IgD-negative memory B cell (primary cell): ENCODE measurements around the gene RAPH1. TPM values are rescaled to one million over a fixed set of nuclear protein-coding genes. Genes with fewer than 3 reads are reported as not detected.

Source experiments
- H3K27ac Mint-ChIP-seq, 3 donors: one replicate each; pipeline ENCODE4 v1.8.0; 2020 to 2022; ENCODE audit warnings: mild to moderate bottlenecking in 3 of 3, mixed read lengths in 3 of 3, moderate library complexity in 1 of 3
- H3K27me3 Mint-ChIP-seq: one replicate; pipeline ENCODE4 v1.8.0; 2021; ENCODE audit warnings: mixed read lengths
- H3K36me3 Mint-ChIP-seq: one replicate; pipeline ENCODE4 v1.8.0; 2020; ENCODE audit warnings: mild to moderate bottlenecking, mixed read lengths
- H3K4me1 Mint-ChIP-seq, 3 donors: one replicate each; pipeline ENCODE4 v1.8.0; 2020 to 2022; ENCODE audit warnings: mixed read lengths in 3 of 3, mild to moderate bottlenecking in 1 of 3
- H3K4me3 Mint-ChIP-seq, 4 donors: one replicate each; pipeline ENCODE4 v1.8.0; 2020 to 2022; ENCODE audit warnings: mild to moderate bottlenecking in 4 of 4, mixed read lengths in 4 of 4, moderate library complexity in 3 of 4
- H3K9me3 Mint-ChIP-seq, 3 donors: one replicate each; pipeline ENCODE4 v1.8.0; 2020 to 2021; ENCODE audit warnings: mixed read lengths in 3 of 3, mild to moderate bottlenecking in 1 of 3
- polyA plus RNA-seq: library from polyadenylated mRNA; unstranded; fragments of 300-500 nt; fragmentation: Illumina TruSeq; gene quantifications from one replicate; pipeline ENCODE4 v1.2.3, GENCODE V29; 2021

RAPH1 gene
- polyA plus RNA-seq, 1 donor from 2014 or later: not detected

GRCh38 chr2:203484266-203485112 is 50.6 kb downstream of the RAPH1 start:
- peaks cover 6% of the 10 kb centered on the region for H3K27me3 Mint-ChIP-seq
- H3K9me3 Mint-ChIP-seq: peaks cover 0 to 2% (median 0%) of the 10 kb centered on the region in 3 donors
- H3K4me3 Mint-ChIP-seq: no peak overlapping the region
- no peak overlapping the region for H3K27ac Mint-ChIP-seq
- H3K4me1 Mint-ChIP-seq: peaks cover 0 to 2% (median 1%) of the 10 kb centered on the region in 3 donors
- H3K36me3 Mint-ChIP-seq: peaks cover 2% of the 10 kb centered on the region

GRCh38 chr2:203480623-203481022 is 54.5 kb downstream of the RAPH1 start:
- Mint-ChIP-seq H3K36me3 (no peaks in the 10 kb centered on the region), H3K27ac (no peak overlapping the region), H3K4me3 (no peak overlapping the region), H3K9me3 (no peaks in the 10 kb centered on the region), H3K27me3 (peaks cover 1% of the 10 kb centered on the region), H3K4me1 (peaks cover 0 to 3% (median 2%) of the 10 kb centered on the region in 3 donors)

GRCh38 chr2:203476881-203477280 is 58.2 kb downstream of the RAPH1 start:
- H3K4me1 Mint-ChIP-seq: peaks cover 0 to 2% (median 0%) of the 10 kb centered on the region in 3 donors
- no peak overlapping the region for H3K4me3 Mint-ChIP-seq
- H3K36me3 Mint-ChIP-seq: no peaks in the 10 kb centered on the region
- peaks cover 3% of the 10 kb centered on the region for H3K27me3 Mint-ChIP-seq
- H3K9me3 Mint-ChIP-seq: no peaks in the 10 kb centered on the region
- H3K27ac Mint-ChIP-seq: no peak overlapping the region

- Mint-ChIP-seq H3K27me3 (peaks cover 12% of the 10 kb centered on the region), H3K36me3 (no peaks in the 10 kb centered on the region)
Measured at GRCh38 chr2:203471323-203471722, 63.8 kb downstream of the RAPH1 start.

GRCh38 chr2:203470371-203470770 is 64.7 kb downstream of the RAPH1 start:
- Mint-ChIP-seq H3K4me3 (no peak overlapping the region), H3K27ac (no peak overlapping the region), H3K27me3 (peaks cover 15% of the 10 kb centered on the region), H3K9me3 (no peaks in the 10 kb centered on the region), H3K36me3 (no peaks in the 10 kb centered on the region), H3K4me1 (no peaks in the 10 kb centered on the region)

More at GRCh38 chr2:203471323-203471722, 63.8 kb downstream of the RAPH1 start:
- Mint-ChIP-seq H3K27ac (no peak overlapping the region), H3K4me1 (no peaks in the 10 kb centered on the region), H3K9me3 (no peaks in the 10 kb centered on the region), H3K4me3 (no peak overlapping the region)

GRCh38 chr2:203469546-203469945 is 65.6 kb downstream of the RAPH1 start:
- Mint-ChIP-seq H3K27ac (no peak overlapping the region), H3K4me1 (no peaks in the 10 kb centered on the region), H3K27me3 (peaks cover 17% of the 10 kb centered on the region), H3K4me3 (no peak overlapping the region), H3K9me3 (no peaks in the 10 kb centered on the region), H3K36me3 (no peaks in the 10 kb centered on the region)

- Mint-ChIP-seq H3K27ac (no peak overlapping the region), H3K4me3 (no peak overlapping the region), H3K36me3 (no peaks in the 10 kb centered on the region), H3K27me3 (peaks cover 11% of the 10 kb centered on the region), H3K4me1 (peaks cover 0 to 2% (median 0%) of the 10 kb centered on the region in 3 donors), H3K9me3 (no peaks in the 10 kb centered on the region)
Measured at GRCh38 chr2:203463266-203463678, 71.8 kb downstream of the RAPH1 start.

GRCh38 chr2:203462308-203462707 is 72.8 kb downstream of the RAPH1 start:
- Mint-ChIP-seq H3K9me3 (no peaks in the 10 kb centered on the region), H3K4me3 (no peak overlapping the region), H3K36me3 (no peaks in the 10 kb centered on the region), H3K27me3 (peaks cover 12% of the 10 kb centered on the region), H3K4me1 (peaks cover 0 to 2% (median 0%) of the 10 kb centered on the region in 3 donors), H3K27ac (no peak overlapping the region)

- H3K9me3 Mint-ChIP-seq: no peaks in the 10 kb centered on the region
- peaks cover 0 to 2% (median 0%) of the 10 kb centered on the region in 3 donors for H3K4me1 Mint-ChIP-seq
- no peak overlapping the region for H3K4me3 Mint-ChIP-seq
- H3K27ac Mint-ChIP-seq: no peak overlapping the region
- no peaks in the 10 kb centered on the region for H3K36me3 Mint-ChIP-seq
- H3K27me3 Mint-ChIP-seq: peaks cover 12% of the 10 kb centered on the region
Measured at GRCh38 chr2:203461746-203462145, 73.4 kb downstream of the RAPH1 start.

- Mint-ChIP-seq H3K27ac (no peak overlapping the region), H3K4me1 (peaks cover 0 to 3% (median 0%) of the 10 kb centered on the region in 3 donors), H3K9me3 (no peaks in the 10 kb centered on the region), H3K36me3 (no peaks in the 10 kb centered on the region), H3K27me3 (peaks cover 1% of the 10 kb centered on the region), H3K4me3 (no peak overlapping the region)
Measured at GRCh38 chr2:203455209-203455608, 79.9 kb downstream of the RAPH1 start.

GRCh38 chr2:203453858-203454451 is 81.1 kb downstream of the RAPH1 start:
- Mint-ChIP-seq H3K4me3 (no peak overlapping the region), H3K27me3 (peaks cover 1% of the 10 kb centered on the region), H3K4me1 (peaks cover 0 to 3% (median 0%) of the 10 kb centered on the region in 3 donors), H3K36me3 (no peaks in the 10 kb centered on the region), H3K9me3 (no peaks in the 10 kb centered on the region), H3K27ac (no peak overlapping the region)

- H3K27ac Mint-ChIP-seq: no peak overlapping the region
- no peaks in the 10 kb centered on the region for H3K9me3 Mint-ChIP-seq
- no peak overlapping the region for H3K4me3 Mint-ChIP-seq
- no peaks in the 10 kb centered on the region for H3K27me3 Mint-ChIP-seq
- H3K4me1 Mint-ChIP-seq: peaks cover 0 to 3% (median 0%) of the 10 kb centered on the region in 3 donors
- no peaks in the 10 kb centered on the region for H3K36me3 Mint-ChIP-seq
Measured at GRCh38 chr2:203451689-203452088, 83.4 kb downstream of the RAPH1 start.

- Mint-ChIP-seq H3K36me3 (no peaks in the 10 kb centered on the region), H3K4me3 (no peak overlapping the region), H3K27me3 (no peaks in the 10 kb centered on the region), H3K4me1 (peaks cover 0 to 3% (median 0%) of the 10 kb centered on the region in 3 donors), H3K27ac (no peak overlapping the region), H3K9me3 (no peaks in the 10 kb centered on the region)
Measured at GRCh38 chr2:203451011-203451410, 84.1 kb downstream of the RAPH1 start.

GRCh38 chr2:203450561-203450960 is 84.5 kb downstream of the RAPH1 start:
- no peak overlapping the region for H3K4me3 Mint-ChIP-seq
- H3K27me3 Mint-ChIP-seq: peaks cover under 1% of the 10 kb centered on the region
- no peaks in the 10 kb centered on the region for H3K36me3 Mint-ChIP-seq
- H3K27ac Mint-ChIP-seq: no peak overlapping the region
- H3K9me3 Mint-ChIP-seq: no peaks in the 10 kb centered on the region
- H3K4me1 Mint-ChIP-seq: peaks cover 0 to 3% (median 0%) of the 10 kb centered on the region in 3 donors

- Mint-ChIP-seq H3K27me3 (peaks cover 2% of the 10 kb centered on the region), H3K27ac (no peak overlapping the region), H3K9me3 (no peaks in the 10 kb centered on the region), H3K4me3 (no peak overlapping the region), H3K4me1 (no peaks in the 10 kb centered on the region), H3K36me3 (no peaks in the 10 kb centered on the region)
Measured at GRCh38 chr2:203446780-203447179, 88.3 kb downstream of the RAPH1 start.
